ENCODE data around the gene HSPA6.
"Not testable (repeated sequence)": the region's sequence is repeated elsewhere in the genome, so short reads cannot be mapped to it uniquely, and the experiment has no call there.

HSPA6 gene

DNA sequence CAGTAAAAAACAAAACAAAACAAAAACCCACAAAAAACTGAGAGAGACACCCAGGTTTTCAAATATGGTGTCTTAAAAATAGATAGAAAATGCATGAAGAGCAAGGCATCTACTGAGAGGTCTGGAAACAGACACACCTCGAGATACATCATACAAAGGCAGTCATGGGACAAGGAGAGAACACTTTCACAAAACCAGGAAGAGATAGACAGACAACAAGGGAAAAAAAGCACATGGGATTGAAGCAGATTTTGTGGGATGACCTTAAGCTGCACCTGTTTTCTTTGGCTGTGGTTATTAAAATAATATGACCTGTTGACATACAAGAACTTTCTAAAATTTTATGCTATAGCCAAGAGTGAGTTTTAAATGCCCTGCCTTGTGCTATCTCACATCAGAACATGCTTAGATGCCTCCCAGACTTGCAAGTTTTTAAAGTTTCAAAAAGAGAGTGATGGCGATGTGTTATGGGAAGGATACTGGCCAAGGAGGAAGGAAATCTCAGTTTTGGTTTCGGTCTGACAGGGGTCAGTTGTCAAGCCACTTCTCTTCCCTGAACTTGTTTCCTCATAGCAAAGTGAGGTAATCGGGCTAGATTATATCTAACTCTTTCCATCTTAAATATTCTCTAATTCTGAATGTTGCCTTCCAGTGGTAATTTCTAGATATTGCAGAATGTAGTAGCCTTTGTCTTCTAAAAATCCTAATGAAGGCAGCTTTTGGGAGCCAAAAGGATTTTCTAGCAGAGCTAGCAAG, 36.8 kb downstream of the HSPA6 start:
- not testable (repeated sequence) for DNase-seq (ENCODE audit: low read depth, low spot score)

DNA sequence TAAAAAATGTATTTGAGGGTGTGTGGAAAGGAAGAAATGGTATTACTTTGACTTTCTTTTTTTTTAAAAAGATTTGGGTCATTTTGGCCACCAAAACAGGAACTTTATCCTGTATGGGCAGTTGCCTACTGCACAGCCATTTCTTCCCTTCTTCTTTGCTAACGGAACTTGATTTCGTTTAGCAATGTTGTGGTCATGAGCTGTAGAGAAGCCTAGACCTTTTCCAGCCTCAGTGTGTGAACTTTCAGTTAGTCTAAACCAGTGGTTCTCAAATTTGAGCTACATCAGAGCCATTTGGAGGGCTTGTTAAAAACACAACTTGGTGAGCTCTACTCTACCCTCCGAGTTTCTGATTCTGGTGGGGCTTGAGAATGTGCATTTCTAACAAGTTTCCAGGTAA, 38.1 kb downstream of the HSPA6 start:
- not testable (repeated sequence) for DNase-seq (ENCODE audit: low read depth, low spot score)

DNA sequence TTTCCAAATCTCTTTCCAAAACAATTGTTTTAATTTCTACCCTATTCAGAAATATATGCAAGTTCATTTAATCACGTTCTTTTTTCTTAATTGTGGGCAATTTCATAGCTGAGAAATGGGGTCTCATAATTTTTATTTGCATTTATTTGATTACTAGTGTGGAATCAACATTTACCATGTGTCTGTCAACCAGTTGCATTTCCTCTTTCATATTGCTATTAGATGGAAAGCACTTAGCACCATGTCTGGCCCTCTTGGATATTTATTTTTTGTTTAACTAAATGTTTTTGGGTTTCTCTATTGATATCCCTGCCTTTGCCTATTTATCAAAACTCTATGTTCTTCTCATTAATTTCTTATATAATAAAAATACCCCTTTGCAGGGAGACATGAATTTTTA, 39.2 kb downstream of the HSPA6 start:
- DNase-seq (ENCODE audit: low read depth, low spot score) = not testable (repeated sequence)

DNA sequence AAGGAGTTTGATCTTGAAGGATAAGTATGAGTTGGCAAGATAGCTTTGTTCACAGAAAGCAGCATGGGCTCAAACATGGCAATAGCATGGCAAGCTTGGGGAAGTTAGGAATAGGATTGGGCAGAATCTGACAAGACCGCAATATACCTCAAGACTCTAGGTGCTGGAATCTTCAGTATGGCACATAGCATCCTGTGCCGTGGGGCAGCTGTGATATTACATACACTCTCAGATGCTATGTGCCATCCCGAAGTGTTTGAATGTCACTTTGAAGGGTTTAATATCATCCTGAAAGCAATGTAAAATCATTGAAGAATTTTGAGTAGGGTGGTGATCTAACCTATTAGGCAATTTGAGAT, 42.2 kb downstream of the HSPA6 start:
- not testable (repeated sequence) for DNase-seq (ENCODE audit: low read depth, low spot score)

DNA sequence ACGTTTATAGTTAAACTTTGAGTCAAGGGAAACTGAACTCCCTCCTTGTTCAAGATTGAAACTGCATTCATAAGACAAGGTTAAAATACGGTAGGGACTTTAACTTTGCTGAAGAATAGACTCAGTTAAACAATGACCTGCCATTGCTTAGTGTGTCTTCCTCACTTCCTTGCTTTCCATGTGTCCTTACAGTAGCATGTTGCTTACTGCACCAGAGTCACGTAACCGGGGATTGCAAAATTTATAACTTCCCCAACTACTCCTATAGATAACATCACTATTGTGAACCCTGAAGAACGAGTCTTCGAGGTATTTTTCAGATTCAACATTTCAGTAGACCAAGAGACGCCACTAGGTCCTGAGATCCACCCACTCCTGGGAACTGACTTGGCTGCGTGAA, 47.4 kb downstream of the HSPA6 start:
- not testable (repeated sequence) for DNase-seq (ENCODE audit: low read depth, low spot score)

All from smooth muscle cell of the brain vasculature (primary cell).